ENCODE measurements around the gene TTC28.

Gene TTC28

GRCh38 chr22:27986459-27986858 is 693.2 kb downstream of the TTC28 start:
- DNase-seq (ENCODE audit: low read depth): no peak

DNA sequence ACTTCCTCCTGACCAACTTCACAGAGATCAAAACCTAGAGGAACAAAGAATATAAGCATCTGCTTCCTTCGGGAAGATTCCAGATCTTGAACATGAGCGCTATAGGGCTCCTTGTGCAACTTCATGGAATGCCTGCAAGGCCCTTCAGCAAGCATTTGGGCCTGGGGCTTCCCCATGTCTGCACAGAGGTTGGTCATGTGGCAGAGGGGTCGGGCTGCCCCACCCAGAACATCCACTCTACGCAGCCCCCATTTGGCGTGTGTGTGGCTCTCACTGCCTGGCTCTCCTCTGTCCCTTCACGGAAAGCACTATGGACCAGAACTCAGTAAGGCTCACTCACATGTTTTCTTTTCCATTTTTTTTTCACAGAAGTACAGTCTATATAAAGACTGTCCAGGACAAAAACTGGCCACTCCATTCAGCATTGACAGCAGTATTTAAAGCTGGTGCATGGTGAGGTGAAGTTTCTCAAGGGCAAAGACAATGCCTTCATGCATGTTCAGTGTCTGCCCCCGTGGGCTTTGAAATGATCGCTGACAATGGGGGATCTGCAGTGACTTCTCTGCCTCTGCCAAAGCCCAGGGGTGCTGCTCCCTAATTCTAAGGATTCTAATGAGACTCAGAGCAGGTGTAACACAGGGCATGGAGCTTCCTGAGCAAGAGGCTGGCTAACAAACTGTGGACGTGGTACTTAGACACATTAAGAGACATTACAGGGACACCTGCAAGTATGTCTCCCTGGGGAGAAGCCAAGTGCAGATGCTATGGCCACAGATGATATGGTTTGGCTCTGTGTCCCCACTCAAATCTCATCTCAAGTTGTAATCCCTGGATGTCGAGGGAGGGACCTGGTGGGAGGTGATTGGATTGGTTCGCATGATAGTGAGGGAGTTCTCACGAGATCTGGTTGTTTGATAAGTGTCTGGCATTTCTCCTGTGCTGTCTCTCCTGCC is 694.0 kb downstream of the TTC28 start:
- DNase-seq (ENCODE audit: low read depth): no peak

GRCh38 chr22:27984723-27985122 is 694.9 kb downstream of the TTC28 start:
- no peak for DNase-seq (ENCODE audit: low read depth)

DNA sequence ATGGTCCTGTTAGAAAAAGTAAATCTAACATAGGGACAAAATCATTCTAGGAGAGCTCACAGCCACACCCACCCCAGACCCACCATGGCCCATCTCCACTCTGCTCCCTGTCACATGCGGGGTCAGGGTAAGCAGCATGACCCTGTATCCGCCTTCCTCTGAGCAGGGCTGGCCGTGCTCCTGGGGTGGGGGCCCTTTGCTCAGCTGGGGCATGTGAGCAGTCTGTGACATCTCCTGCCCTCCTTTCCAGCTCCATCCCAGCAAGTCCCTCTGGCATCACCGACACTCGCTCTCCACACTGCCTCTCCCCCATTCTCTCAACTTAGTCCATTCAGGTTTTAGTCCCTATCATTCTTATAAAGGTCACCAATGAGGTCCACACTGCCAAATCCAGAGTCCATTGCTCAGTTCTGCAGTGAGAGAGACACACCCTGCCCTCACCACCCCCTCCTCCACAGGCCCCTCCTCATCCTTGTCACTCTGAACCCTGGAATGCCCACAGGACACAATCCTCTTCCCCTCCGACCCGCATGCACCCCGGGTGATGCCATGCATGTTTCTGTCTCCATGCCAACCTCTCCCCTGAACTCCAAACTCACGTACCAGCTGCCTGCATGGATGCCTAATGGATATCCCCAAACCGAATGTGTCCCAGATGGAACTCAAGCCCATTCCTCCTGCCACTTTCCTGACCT is 695.5 kb downstream of the TTC28 start:
- DNase-seq (ENCODE audit: low read depth): no peak

DNA sequence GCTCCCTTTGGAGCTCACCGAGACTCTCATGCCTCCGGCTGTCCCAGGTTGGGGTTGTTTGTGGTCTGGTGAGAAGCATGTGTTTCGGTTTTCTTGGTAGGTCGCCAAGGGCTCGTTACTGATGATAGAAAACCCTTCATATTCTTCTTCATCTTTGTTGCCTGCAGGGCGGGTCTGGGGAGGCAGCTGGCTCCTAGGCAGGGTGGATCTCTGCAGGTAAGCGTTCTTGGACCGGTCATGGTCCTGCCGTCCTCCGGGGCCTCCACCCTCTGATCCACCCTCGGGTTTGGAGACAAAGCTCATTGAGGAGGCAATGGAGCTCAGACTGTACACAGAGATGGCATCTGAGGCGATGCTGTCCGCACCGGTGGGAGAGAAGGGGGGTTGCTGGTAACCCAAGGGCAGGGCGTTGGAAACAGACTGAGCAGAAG is 696.3 kb downstream of the TTC28 start:
- no peak for DNase-seq (ENCODE audit: low read depth)

GRCh38 chr22:27982630-27983180 is 696.9 kb downstream of the TTC28 start:
- no peak for DNase-seq (ENCODE audit: low read depth)

DNA sequence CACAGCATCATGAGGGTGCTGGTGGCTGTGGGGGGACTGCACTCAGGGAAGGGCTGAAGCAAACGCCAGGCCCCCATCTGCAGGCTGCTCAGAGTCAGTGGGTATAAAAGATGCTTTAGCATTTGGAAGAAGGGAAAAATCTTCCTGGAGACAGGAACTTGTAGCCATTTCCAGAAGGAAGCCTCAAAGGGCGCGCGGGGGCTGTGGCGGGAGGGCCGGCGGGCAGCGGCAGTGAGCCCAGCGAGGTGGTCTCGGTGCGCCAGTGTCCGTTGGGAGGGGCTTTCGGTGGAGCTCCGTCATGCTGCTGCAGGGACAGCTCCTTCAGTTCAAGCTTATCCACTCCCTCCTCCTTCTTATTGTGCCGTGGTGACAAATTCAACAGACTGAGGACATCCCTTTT is 697.5 kb downstream of the TTC28 start:
- DNase-seq (ENCODE audit: low read depth): no peak

DNA sequence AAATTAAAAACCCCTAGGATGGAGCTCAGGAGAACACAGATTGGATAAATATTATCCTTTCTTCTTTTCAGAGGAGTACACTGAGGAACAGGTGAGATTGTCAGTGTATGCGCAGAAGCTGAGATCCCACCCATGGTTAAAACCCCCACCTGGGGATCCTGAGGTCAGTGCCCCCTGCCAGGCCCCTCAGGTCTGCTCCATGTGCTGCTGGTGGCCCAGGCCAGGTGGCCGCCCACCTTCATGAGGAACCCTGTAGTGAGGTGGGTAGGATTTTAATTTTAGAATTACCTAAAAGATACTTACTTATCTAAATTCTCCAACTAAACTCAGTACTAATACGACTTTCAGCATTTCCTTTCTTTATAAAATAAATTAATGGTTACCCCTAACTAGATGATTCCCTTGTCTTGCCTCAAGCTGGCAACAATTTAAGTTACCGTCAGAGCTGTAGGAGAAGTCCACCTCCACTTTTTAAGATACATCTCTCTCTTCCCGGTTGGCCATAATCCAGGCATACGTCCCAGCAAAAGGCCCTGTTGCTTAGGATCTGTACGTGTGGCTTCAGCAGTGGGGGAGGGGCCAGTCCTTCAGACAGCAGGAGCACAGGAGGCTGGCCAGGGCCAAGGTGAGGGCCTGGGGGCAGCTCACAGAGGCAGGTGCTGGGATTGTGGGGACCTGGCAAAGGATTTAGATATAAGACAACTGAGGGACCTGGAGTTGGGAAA is 699.1 kb downstream of the TTC28 start:
- DNase-seq (ENCODE audit: low read depth): no peak

- DNase-seq (ENCODE audit: low read depth): no peak
Observed at GRCh38 chr22:27978802-27979201, 700.8 kb downstream of the TTC28 start.

DNA sequence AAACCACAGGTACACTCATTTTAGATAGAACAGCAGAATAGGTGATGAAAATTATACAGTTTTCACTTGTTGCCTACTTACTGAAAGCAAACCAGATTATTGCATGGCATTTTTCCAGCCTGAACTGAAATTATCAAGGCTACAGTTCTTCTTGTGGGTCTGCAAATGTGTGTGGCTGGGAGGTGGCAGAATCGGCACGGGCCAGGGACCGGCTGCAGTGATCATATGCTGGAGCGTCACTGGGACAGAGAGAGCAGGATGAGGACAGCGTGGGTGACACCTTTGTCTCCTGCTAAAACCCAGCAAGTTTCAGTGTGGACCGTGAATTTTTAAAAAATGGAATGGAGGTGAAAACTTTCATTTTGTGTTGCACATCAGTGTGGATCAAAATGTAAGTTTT is 701.3 kb downstream of the TTC28 start:
- DNase-seq (ENCODE audit: low read depth): no peak

DNA sequence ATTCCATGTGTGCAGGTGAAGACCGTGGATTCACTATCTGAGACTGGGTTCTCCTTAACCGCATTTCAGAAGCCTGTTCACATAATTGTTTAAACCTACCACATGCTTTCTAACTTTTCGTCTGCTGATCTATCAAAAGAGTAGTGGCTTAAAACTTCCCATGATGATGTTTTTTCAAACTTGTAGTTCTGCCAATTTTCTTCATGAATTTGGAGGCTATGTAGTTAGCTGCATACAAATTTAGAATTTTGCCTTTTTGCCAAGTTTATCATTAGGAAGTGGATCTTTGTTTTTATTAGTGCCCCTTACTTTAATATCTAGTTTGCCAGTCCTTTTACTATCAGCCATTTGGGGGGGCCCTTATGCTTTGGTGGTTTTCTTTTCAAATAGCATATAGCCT is 703.1 kb downstream of the TTC28 start:
- no peak for DNase-seq (ENCODE audit: low read depth)

DNA sequence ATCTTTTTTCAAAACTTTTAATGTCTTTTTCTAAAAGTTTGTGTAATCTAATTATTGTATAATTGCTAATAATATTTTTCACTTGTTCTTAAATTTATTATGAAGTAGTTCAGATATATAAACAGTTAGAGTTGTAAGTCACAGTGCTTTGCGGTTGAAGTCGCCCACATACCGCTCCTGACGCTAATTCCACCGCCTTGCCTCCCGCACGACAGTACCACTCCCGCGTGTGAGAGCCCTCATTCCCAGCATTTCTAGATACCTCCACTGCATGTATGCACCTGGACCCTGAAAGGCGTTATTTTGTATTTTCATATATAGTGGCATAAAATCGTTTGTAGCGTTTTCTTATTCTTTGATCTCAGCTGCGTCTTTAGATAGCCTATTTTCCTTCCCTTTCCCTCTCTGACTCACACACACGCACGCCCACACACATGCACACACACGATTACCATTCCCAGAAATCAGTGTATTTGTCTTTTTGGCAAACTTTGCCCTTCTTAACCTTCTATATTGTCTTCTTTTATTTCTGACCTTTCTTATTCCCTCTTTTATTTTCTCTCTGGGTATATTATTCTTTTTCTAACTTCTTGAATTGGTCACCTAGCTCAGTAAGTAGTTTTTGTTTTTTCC is 704.1 kb downstream of the TTC28 start:
- DNase-seq (ENCODE audit: low read depth): no peak

- DNase-seq (ENCODE audit: low read depth): no peak
Observed at GRCh38 chr22:27973846-27974245, 705.8 kb downstream of the TTC28 start.

DNA sequence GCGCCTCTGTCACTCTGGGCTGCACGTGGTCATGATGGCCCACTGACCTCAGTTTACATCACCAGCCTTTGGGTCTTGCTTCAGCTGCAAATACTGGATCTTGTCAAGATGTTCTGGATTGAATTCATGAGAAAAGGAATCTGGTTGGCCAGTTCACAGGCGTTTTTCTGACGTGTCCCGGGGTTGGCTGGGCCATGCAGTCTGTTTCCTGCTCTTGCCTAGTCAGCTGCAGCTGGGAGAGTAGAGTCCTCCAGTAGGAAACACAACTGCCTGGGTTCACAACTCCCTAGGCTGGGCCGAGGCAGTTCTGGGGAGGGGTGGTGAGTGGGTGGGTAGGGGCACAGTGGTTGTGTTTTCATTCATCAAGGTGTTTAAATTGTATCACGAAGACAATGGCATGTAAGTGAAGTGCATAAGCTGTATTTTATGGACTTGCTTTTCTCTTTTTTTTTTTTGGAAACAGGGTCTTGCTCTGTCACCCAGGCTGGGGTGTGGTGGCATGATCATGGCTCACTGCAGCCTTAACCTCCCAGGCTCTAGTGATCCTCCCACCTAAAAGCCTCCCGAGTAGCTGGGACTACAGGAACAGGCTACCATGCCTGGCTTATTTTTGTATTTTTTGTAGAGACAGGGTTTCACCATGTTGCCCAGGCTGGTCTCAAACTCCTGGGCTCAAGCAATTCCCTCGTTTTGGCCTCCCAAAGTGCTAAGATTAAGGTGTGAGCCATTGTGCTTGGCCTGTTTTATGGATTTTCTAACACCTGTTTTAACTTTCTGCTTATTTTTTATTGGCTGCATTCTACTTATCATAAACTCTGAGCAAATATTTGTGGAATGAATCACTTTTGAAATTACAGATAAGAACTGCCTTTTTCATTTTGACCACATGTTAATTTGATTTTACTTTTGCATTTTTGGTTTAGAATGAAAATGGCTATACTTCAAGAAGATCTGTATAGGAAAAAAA is 706.6 kb downstream of the TTC28 start:
- no peak for DNase-seq (ENCODE audit: low read depth)

- no peak for DNase-seq (ENCODE audit: low read depth)
Observed at GRCh38 chr22:27971926-27972325, 707.7 kb downstream of the TTC28 start.

DNA sequence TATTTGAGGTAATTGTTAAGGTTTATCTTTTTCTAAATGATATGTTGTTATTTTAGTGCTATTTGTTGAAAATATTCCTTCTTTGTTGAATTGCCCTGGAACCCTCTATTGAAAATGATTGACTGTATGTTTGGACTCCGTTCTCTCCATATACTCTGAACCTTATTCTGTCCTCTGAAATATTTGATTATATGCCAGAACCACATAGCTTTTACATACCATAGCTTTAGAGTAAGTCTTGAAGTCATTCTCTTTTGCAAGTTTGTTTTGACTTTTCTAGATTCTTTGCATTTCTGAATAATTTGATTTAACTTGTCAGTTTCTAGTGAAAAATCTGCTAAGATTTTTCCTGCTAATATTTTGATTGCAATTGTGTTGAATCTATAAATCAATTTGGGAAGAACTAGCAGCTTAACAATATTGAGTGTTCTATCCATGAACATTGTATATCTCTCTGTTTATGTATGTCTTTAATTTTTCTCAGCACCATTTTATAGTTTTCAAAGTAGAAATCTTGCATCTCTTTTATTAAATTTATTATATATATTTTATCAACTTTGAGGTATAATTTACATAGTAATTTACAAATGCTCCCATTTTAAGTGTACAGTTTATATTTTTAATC is 708.9 kb downstream of the TTC28 start:
- no peak for DNase-seq (ENCODE audit: low read depth)

- DNase-seq (ENCODE audit: low read depth): no peak
Observed at GRCh38 chr22:27966168-27967064, 713.2 kb downstream of the TTC28 start.

DNA sequence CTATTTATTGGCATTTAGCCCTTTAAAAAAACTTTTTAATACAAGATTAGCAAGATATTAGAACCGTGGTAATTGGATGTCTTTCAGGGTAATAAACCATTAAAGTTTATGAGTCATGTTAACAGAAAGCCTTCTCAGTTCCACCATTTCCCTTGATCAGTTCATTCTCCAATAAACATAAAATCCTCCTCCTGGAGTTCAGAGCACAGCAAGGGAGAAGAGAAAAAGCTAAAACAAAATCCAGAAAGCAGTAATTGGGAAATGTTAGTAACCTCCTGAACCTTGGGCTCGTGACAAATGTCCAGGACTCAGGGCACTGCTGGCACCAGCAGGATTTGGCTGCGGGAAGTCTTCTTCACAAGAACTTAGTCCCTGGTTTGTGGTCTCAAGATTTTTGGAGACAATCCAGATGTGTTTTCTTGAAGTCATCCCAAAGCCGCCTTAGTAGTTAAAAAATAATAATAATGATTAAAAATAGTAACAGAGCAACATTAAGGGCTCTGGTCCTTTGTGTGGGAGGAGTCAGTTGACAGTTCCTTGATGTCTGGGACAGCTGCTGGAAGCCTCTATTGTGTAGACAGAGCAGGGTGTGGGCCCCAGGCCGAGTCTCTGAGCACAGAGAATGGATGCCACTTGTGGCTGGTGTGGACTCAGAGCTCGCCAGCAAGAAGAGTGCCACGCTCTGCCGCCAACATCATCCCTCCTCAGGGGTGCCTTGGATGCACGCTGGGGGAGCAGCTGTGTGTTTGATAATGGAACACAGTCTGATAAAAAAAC is 717.2 kb downstream of the TTC28 start:
- no peak for DNase-seq (ENCODE audit: low read depth)

Measured in activated T-helper 1 cell treated with Interleukin-2 at 50 U/mL for 16 hours (primary cell).